Measurements from ENCODE around the gene MXD4.

- TF ChIP-seq ZNF121 (CRISPR knock-in tag; IDR thresholded peaks at IDR 0.05), result no peak
- TF ChIP-seq CTCF (CRISPR knock-in tag; IDR thresholded peaks at IDR 0.05), result no peak
- no peak for TF ChIP-seq SMC3 (IDR thresholded peaks at IDR 0.05; ENCODE audit: low read length)
- no peak for TF ChIP-seq REST (IDR thresholded peaks at IDR 0.05; ENCODE audit: borderline replicate concordance in 1 of 2, low read depth in 1 of 2, low read length in 2 of 2)
- no peak for TF ChIP-seq PBX3 (CRISPR knock-in tag; IDR thresholded peaks at IDR 0.05; ENCODE audit: borderline replicate concordance)
- no peak for TF ChIP-seq GABPA (IDR thresholded peaks at IDR 0.05; ENCODE audit: low read depth, low read length)
- TF ChIP-seq GABPA (CRISPR knock-in tag; IDR thresholded peaks at IDR 0.05; ENCODE audit: low read depth), result no peak
- TF ChIP-seq POLR2AphosphoS2 (IDR thresholded peaks at IDR 0.05; ENCODE audit: low read depth, low read length), result no peak
- TF ChIP-seq RFXANK (CRISPR knock-in tag; IDR thresholded peaks at IDR 0.05), result no peak
- TF ChIP-seq ZBTB1 (CRISPR knock-in tag; IDR thresholded peaks at IDR 0.05; ENCODE audit: borderline replicate concordance), result no peak
- TF ChIP-seq FOXM1 (CRISPR knock-in tag; IDR thresholded peaks at IDR 0.05), result no peak
- TF ChIP-seq ZSCAN9 (CRISPR knock-in tag; IDR thresholded peaks at IDR 0.05; ENCODE audit: borderline replicate concordance), result no peak
Measured at GRCh38 chr4:2290488-2290887, 28.6 kb upstream of the MXD4 start.

Data from HepG2 (cell line).